Endodermal cell (in vitro differentiated cells): ENCODE data around the gene PLCB4. TPM values are rescaled to one million over a fixed set of nuclear protein-coding genes. Genes with fewer than 3 reads are reported as not detected.
"Not testable (repeated sequence)": the region's sequence is repeated elsewhere in the genome, so short reads cannot be mapped to it uniquely, and the experiment has no call there.

ENCODE experiments used
- DNase-seq: peaks from one replicate; pipeline ENCODE4 v3.0.0-alpha.2; 2017
- H3K27ac ChIP-seq: 2 replicates; pipeline ENCODE4 v1.5.1; 2013; ENCODE audit warnings: mild to moderate bottlenecking, low read depth, low read length, moderate library complexity
- H3K27me3 ChIP-seq: 2 replicates; pipeline ENCODE4 v1.6.1; 2013; ENCODE audit warnings: mild to moderate bottlenecking, low read length, moderate library complexity; ENCODE audit not compliant: insufficient read depth, control insufficient read depth, poor library complexity, severe bottlenecking
- H3K36me3 ChIP-seq: 2 replicates; pipeline ENCODE4 v1.7.0; 2013; ENCODE audit warnings: mild to moderate bottlenecking, low read length, moderate library complexity; ENCODE audit not compliant: control insufficient read depth, insufficient read depth
- H3K4me1 ChIP-seq: one replicate; pipeline ENCODE4 v1.7.0; 2013; ENCODE audit warnings: low read length; ENCODE audit not compliant: control insufficient read depth, insufficient read depth
- H3K4me3 ChIP-seq: 2 replicates; pipeline ENCODE4 v1.5.1; 2013; ENCODE audit warnings: mild to moderate bottlenecking, low read length, moderate library complexity
- H3K9ac ChIP-seq: 2 replicates; pipeline ENCODE4 v1.6.1; 2013; ENCODE audit warnings: mild to moderate bottlenecking, low read length, moderate library complexity; ENCODE audit not compliant: poor library complexity, severe bottlenecking; ENCODE audit errors: extremely low read depth
- H3K9me3 ChIP-seq: 2 replicates; pipeline ENCODE4 v1.6.1; 2013; ENCODE audit warnings: mild to moderate bottlenecking, low read length, moderate library complexity; ENCODE audit not compliant: control insufficient read depth
- H3K27ac Mint-ChIP-seq: 2 replicates; pipeline ENCODE4 v1.8.0; 2020; ENCODE audit warnings: mixed read lengths
- H3K27me3 Mint-ChIP-seq: 2 replicates; pipeline ENCODE4 v1.8.0; 2021; ENCODE audit warnings: mild to moderate bottlenecking, mixed read lengths; ENCODE audit not compliant: insufficient read depth
- H3K36me3 Mint-ChIP-seq: 2 replicates; pipeline ENCODE4 v1.8.0; 2020; ENCODE audit warnings: low read depth, mixed read lengths
- H3K4me1 Mint-ChIP-seq: 2 replicates; pipeline ENCODE4 v1.8.0; 2020; ENCODE audit warnings: mixed read lengths
- H3K4me3 Mint-ChIP-seq: 2 replicates; pipeline ENCODE4 v1.8.0; 2020; ENCODE audit warnings: mild to moderate bottlenecking, moderate library complexity, mixed read lengths
- H3K9me3 Mint-ChIP-seq: 2 replicates; pipeline ENCODE4 v1.8.0; 2020; ENCODE audit warnings: mild to moderate bottlenecking, mixed read lengths
- CTCF ChIP-seq: fragments of 200-600 bp; sonication (generic); conservative IDR thresholded peaks from 2 replicates; pipeline ENCODE4 v1.5.0; 2021; ENCODE audit warnings: antibody characterized with exemption, mild to moderate bottlenecking
- WGBS, 2 experiments: methylation state at CpG; one replicate each; pipeline versions ENCODE4 v1.1.5 to v1.1.7; 2013; ENCODE audit warnings: missing lambda C conversion rate in 2 of 2, mixed read lengths in 1 of 2; ENCODE audit not compliant: insufficient coverage in 1 of 2, insufficient read length in 1 of 2; 5-methylcytosine and 5-hydroxymethylcytosine counted together
- total RNA-seq, 2 donors: library from RNA; stranded (reverse); fragmentation: NEBNext Ultra II Directional in 1 of 2; extraction: Animal tissue kit (Norgen Biotek cat#: 25700) in 1 of 2; gene quantifications; 2 replicates in 1 of 2; 3 replicates in 1 of 2; pipeline ENCODE4 v1.2.1, GENCODE V29; 2021

Gene PLCB4
- total RNA-seq, 2 donors from 2014 or later, result 14.4 to 14.6 TPM

DNA sequence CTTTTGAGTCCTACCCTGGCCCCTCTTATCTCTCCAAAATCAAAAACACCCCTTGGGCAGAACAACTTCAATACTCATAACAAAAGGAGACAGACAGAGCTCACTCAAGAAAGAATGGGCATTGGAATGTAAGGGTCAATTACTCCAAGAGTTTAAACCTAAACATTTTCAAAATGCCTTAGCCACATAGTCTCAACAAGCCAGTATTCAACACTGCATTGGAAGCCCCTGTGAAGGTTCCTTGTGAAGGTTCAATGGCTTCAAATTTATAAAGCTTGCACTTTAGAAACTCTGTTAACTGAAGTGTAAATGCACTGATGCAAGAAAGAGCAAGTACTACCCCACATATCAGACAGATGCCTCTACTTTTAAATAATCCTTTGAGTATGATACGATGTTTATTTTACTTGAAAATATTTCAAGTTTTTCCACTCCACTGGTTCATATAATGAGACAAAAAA is 306.4 kb downstream of the PLCB4 start:
- 100% methylated on average over 1 of the region's 1 CpG for WGBS, 2 experiments
- no peak overlapping the region for H3K4me3 Mint-ChIP-seq
- no peak for TF ChIP-seq CTCF

DNA sequence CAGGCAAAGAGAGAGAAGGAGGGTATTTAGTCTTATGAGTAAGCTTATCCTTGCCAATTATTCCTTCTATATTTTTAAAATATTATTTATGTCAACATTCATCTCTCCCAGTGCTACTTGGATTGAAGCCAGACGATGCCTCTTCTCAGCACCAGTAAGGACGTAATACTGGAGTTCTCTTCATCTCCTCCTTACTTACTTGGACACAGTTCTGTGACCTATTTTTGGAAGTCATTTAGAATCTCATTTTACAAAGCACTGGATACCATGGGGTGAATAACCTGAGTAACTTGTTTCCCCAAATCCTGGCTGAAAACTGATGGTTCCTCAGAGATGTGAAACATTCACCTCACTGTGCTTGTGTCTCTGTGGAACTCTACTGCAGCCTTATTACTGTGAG is 308.1 kb downstream of the PLCB4 start:
- H3K27ac Mint-ChIP-seq, result no peak overlapping the region
- TF ChIP-seq CTCF, result no peak
- H3K36me3 ChIP-seq, result no peaks in the 10 kb centered on the region
- H3K9ac ChIP-seq, result no peak overlapping the region
- H3K9me3 Mint-ChIP-seq, result no peaks in the 10 kb centered on the region
- H3K4me3 ChIP-seq, result no peak overlapping the region
- no peak for DNase-seq
- H3K4me1 Mint-ChIP-seq, result peaks cover 13% of the 10 kb centered on the region
- 95 to 96% methylated on average over 2 of the region's 2 CpGs for WGBS, 2 experiments
- H3K27me3 ChIP-seq, result no peaks in the 10 kb centered on the region
- H3K36me3 Mint-ChIP-seq, result no peaks in the 10 kb centered on the region
- H3K4me1 ChIP-seq, result no peaks in the 10 kb centered on the region
- no peaks in the 10 kb centered on the region for H3K27me3 Mint-ChIP-seq
- no peak overlapping the region for H3K4me3 Mint-ChIP-seq
- no peaks in the 10 kb centered on the region for H3K9me3 ChIP-seq
- H3K27ac ChIP-seq, result no peak overlapping the region

More for the DNA sequence above, 306.4 kb downstream of the PLCB4 start:
- no peak overlapping the region for H3K27ac Mint-ChIP-seq
- no peak overlapping the region for H3K27ac ChIP-seq
- no peak overlapping the region for H3K4me3 ChIP-seq
- no peak for DNase-seq
- no peaks in the 10 kb centered on the region for H3K36me3 ChIP-seq
- peaks cover 13% of the 10 kb centered on the region for H3K4me1 Mint-ChIP-seq
- no peaks in the 10 kb centered on the region for H3K27me3 Mint-ChIP-seq
- no peaks in the 10 kb centered on the region for H3K4me1 ChIP-seq
- H3K27me3 ChIP-seq, result no peaks in the 10 kb centered on the region
- no peaks in the 10 kb centered on the region for H3K9me3 Mint-ChIP-seq
- no peaks in the 10 kb centered on the region for H3K9me3 ChIP-seq
- no peaks in the 10 kb centered on the region for H3K36me3 Mint-ChIP-seq
- no peak overlapping the region for H3K9ac ChIP-seq

DNA sequence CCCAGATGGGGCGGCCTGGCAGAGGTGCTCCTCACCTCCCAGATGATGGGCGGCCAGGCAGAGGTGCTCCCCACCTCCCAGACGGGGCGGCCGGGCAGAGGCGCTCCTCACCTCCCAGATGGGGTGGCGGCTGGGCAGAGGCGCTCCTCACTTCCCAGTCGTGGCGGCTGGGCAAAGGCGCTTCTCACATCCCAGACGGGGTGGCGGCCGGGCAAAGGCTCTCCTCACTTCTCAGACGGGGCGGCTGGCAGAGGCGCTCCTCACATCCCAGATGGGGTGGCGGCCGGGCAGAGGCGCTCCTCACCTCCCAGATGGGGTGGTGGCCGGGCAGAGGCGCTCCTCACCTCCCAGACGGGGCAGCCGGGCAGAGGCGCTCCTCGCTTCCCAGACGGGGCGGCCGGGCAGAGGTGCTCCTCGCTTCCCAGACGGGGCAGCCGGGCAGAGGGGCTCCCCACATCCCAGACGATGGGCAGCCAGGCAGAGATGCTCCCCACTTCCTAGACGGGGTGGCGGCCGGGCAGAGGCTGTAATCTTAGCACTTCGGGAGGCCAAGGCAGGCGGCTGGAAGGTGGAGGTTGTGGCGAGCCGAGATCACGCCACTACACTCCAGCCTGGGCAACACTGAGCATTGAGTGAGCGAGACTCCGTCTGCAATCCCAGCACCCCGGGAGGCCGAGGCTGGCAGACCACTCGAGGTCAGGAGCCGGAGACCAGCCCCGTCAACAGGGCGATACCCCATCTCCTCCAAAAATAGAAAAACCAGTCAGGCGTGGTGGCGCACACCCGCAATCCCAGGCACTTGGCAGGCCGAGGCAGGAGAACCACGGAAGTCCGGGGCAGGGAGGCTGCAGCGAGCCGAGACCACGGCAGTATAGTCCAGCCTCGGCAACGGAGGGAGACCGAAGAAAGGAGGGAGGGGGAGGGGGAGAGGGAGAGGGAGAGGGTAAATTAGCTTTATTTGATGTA is 316.7 kb downstream of the PLCB4 start:
- H3K27me3 ChIP-seq, DNase-seq, H3K9me3 ChIP-seq, H3K9ac ChIP-seq, H3K27ac ChIP-seq, H3K4me1 ChIP-seq, H3K27me3 Mint-ChIP-seq, H3K4me3 ChIP-seq, H3K36me3 ChIP-seq, H3K4me1 Mint-ChIP-seq, H3K27ac Mint-ChIP-seq, H3K4me3 Mint-ChIP-seq: not testable (repeated sequence)
- Mint-ChIP-seq H3K36me3 (peaks cover 28% of the 10 kb centered on the region), H3K9me3 (peaks cover 34% of the 10 kb centered on the region)
- WGBS, 2 experiments, result 93 to 96% methylated on average over 25 to 61 of the region's 61 CpGs
